A549 (cell line): ENCODE data around the gene BCOR. TPM values are rescaled to one million over a fixed set of nuclear protein-coding genes. Genes with fewer than 3 reads are reported as not detected.

Experiments
- ATAC-seq, 2 experiments: fragments of 200-7000 bp in 1 of 2; fragments of >200 bp in 1 of 2; cut with Nextera tagmentation in 1 of 2; cut with Tn5 transposase in 1 of 2; 3 replicates each; pipeline versions ENCODE4 v1.8.0 to v1.9.1; 2018 to 2020; ENCODE audit warnings: mild to moderate bottlenecking in 1 of 2, moderate library complexity in 1 of 2
- CTCF ChIA-PET: fragments of 300-600 bp; sonication (Branson Sonifier 250); formaldehyde crosslinking; extraction: SDS; loops from one replicate; lab custom pipeline; 2021; ENCODE audit warnings: antibody characterized with exemption, inconsistent platforms; lab: Yijun Ruan, JAX
- POLR2A ChIA-PET: fragments of 350-600 bp; formaldehyde crosslinking; extraction: SDS; loops from one replicate; lab custom pipeline; 2021; ENCODE audit warnings: antibody characterized with exemption, inconsistent platforms; lab: Yijun Ruan, JAX
- DNase-seq, 2 experiments: peaks; one replicate each; pipeline versions ENCODE4 v3.0.0 to v3.0.0-alpha.2; 2011 to 2016; ENCODE audit warnings: low read depth in 1 of 2, low spot score in 1 of 2
- FAIRE-seq: peaks from 2 replicates; lab custom pipeline; 2011; peaks lifted over from hg19 to GRCh38; lab: Jason Lieb, UNC
- H3K27ac ChIP-seq, 2 experiments: fragments of >200 bp; sonication (Bioruptor Twin); formaldehyde crosslinking; 3 replicates each; pipeline ENCODE4 v1.5.1; 2016 to 2017
- H3K4me1 ChIP-seq: fragments of >200 bp; sonication (Bioruptor Twin); formaldehyde crosslinking; 3 replicates; pipeline ENCODE4 v1.6.1; 2016
- H3K4me2 ChIP-seq: fragments of >200 bp; sonication (Bioruptor Twin); formaldehyde crosslinking; 3 replicates; pipeline ENCODE4 v1.6.1; 2016
- H3K4me3 ChIP-seq: fragments of >200 bp; sonication (Bioruptor Twin); formaldehyde crosslinking; 3 replicates; pipeline ENCODE4 v1.5.1; 2016
- H3K9me3 ChIP-seq: fragments of >200 bp; sonication (Bioruptor Twin); formaldehyde crosslinking; 3 replicates; pipeline ENCODE4 v1.6.1; 2016
- BHLHE40 ChIP-seq: IDR thresholded peaks from 2 replicates; pipeline ENCODE4 v1.6.1; 2012; ENCODE audit warnings: low read depth, low read length, inconsistent platforms
- CBX8 ChIP-seq: fragments of 200-600 bp; sonication (generic); IDR thresholded peaks from 2 replicates; pipeline ENCODE4 v1.6.1; 2016
- CEBPB ChIP-seq, 2 experiments: fragments of >200 bp in 1 of 2; sonication (Bioruptor Twin) in 1 of 2; formaldehyde crosslinking in 1 of 2; IDR thresholded peaks; 2 replicates each; pipeline ENCODE4 v1.6.1; 2012 to 2016
- CHD4 ChIP-seq: fragments of 200-600 bp; sonication (generic); IDR thresholded peaks from 2 replicates; pipeline ENCODE4 v1.6.1; 2016; ENCODE audit warnings: antibody characterized with exemption, mild to moderate bottlenecking, borderline replicate concordance
- EHF ChIP-seq: fragments of 250-450 bp; sonication (Bioruptor Pico); IDR thresholded peaks from 2 replicates; pipeline ENCODE4 v1.5.0; 2020; ENCODE audit warnings: mild to moderate bottlenecking
- EHMT2 ChIP-seq: fragments of 200-600 bp; sonication (generic); IDR thresholded peaks from 2 replicates; pipeline ENCODE4 v1.6.1; 2016; ENCODE audit warnings: antibody characterized with exemption, low read depth, mild to moderate bottlenecking, moderate library complexity
- ESRRA ChIP-seq: fragments of 150-350 bp; IDR thresholded peaks from 2 replicates; pipeline ENCODE4 v1.6.1; 2014; ENCODE audit warnings: mild to moderate bottlenecking, low read length, borderline replicate concordance
- FOSB ChIP-seq: fragments of 250-450 bp; sonication (Bioruptor Pico); IDR thresholded peaks from 2 replicates; pipeline ENCODE4 v1.5.0; 2020; ENCODE audit warnings: mild to moderate bottlenecking, moderate library complexity
- JUN ChIP-seq, 2 experiments: fragments of >200 bp; sonication (Bioruptor Twin); formaldehyde crosslinking; IDR thresholded peaks; 2 replicates in 1 of 2; 3 replicates in 1 of 2; pipeline ENCODE4 v1.6.1; 2016 to 2017
- JUNB ChIP-seq: fragments of >200 bp; sonication (Bioruptor Twin); formaldehyde crosslinking; IDR thresholded peaks from 2 replicates; pipeline ENCODE4 v1.6.1; 2016
- PHF8 ChIP-seq: fragments of 200-600 bp; sonication (generic); IDR thresholded peaks from 2 replicates; pipeline ENCODE4 v1.6.1; 2016; ENCODE audit warnings: low read depth, mild to moderate bottlenecking, antibody characterized with exemption, moderate library complexity, borderline replicate concordance
- RARB ChIP-seq: fragments of 250-450 bp; sonication (Bioruptor Pico); IDR thresholded peaks from 2 replicates; pipeline ENCODE4 v1.8.0; 2021; ENCODE audit warnings: mild to moderate bottlenecking, moderate library complexity
- RFX5 ChIP-seq: fragments of 450-650 bp; IDR thresholded peaks from 2 replicates; pipeline ENCODE4 v1.7.1; 2014; ENCODE audit warnings: antibody characterized with exemption, mild to moderate bottlenecking, moderate library complexity
- ZC3H11A ChIP-seq: fragments of 450-650 bp; IDR thresholded peaks from 2 replicates; pipeline ENCODE4 v1.6.1; 2014; ENCODE audit warnings: antibody characterized with exemption, mild to moderate bottlenecking
- ZNF302 ChIP-seq: fragments of 250-450 bp; sonication (Bioruptor Pico); IDR thresholded peaks from 2 replicates; pipeline ENCODE4 v1.9.0; 2021; ENCODE audit warnings: inconsistent platforms, mild to moderate bottlenecking, moderate library complexity
- ZSCAN20 ChIP-seq: fragments of 250-450 bp; sonication (Bioruptor Pico); IDR thresholded peaks from 2 replicates; pipeline ENCODE4 v1.8.0; 2022; ENCODE audit warnings: mild to moderate bottlenecking, moderate library complexity
- WGBS: methylation state at CpG from one replicate; pipeline ENCODE4 v1.1.6; 2017; ENCODE audit errors: missing lambda C conversion rate; 5-methylcytosine and 5-hydroxymethylcytosine counted together
- polyA plus RNA-seq, 4 experiments: library from polyadenylated mRNA; depleted of rRNA in 3 of 4; stranded (reverse); fragments of >200 nt; fragmentation: RNase III in 1 of 4; extraction: RNeasy Plus Mini Kit Qiagen cat#74134 plus additional on column Dnase treatment in 1 of 4; gene quantifications; 2 replicates in 3 of 4; 3 replicates in 1 of 4; pipeline ENCODE4 v1.2.3, GENCODE V29; 2011 to 2017
- TF ChIP-seq, protein P1 (sequence below): fragments of 200-600 bp; sonication (generic); IDR thresholded peaks from 2 replicates; pipeline ENCODE4 v1.6.1; 2016; ENCODE audit warnings: antibody characterized with exemption, mild to moderate bottlenecking, moderate library complexity
- TF ChIP-seq, protein P2 (sequence below): fragments of >200 bp; sonication (Bioruptor Twin); formaldehyde crosslinking; IDR thresholded peaks from 2 replicates; pipeline ENCODE4 v1.6.1; 2016
- TF ChIP-seq, protein P3 (sequence below): fragments of 150-350 bp; IDR thresholded peaks from 2 replicates; pipeline ENCODE4 v1.6.1; 2014; ENCODE audit warnings: low read depth, mild to moderate bottlenecking, low read length
- TF ChIP-seq, protein P4 (sequence below): fragments of >200 bp; sonication (Bioruptor Twin); formaldehyde crosslinking; IDR thresholded peaks from 3 replicates; pipeline ENCODE4 v1.5.1; 2016
- TF ChIP-seq, protein P5 (sequence below): fragments of 250-450 bp; sonication (Bioruptor Pico); IDR thresholded peaks from 2 replicates; pipeline ENCODE4 v1.5.0; 2020; ENCODE audit warnings: low read depth, mild to moderate bottlenecking, moderate library complexity

The BCOR gene
- polyA plus RNA-seq, 2 of the 4 experiments (the other 2 are of a cell fraction) = 12.2 to 12.6 TPM

DNA sequence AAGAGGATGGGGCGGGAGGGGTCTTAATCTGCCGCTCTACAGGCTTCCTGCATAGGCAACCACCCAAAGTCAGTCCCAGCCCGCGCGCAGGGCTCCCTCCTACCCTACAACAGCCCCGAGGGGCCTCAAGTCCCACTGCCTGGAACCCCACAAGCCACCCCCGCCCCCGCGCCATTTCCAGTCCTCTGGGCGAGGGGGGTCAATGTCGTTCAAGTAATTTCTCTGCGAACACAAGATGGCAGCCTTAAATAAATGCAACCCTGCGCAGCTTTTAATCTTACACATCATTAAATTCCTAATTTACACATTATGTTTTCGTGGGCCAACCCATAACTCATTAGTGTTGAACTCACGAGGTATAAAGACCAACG lies 92.9 kb downstream of the BCOR start (continued):
- TF ChIP-seq, protein P1, sequence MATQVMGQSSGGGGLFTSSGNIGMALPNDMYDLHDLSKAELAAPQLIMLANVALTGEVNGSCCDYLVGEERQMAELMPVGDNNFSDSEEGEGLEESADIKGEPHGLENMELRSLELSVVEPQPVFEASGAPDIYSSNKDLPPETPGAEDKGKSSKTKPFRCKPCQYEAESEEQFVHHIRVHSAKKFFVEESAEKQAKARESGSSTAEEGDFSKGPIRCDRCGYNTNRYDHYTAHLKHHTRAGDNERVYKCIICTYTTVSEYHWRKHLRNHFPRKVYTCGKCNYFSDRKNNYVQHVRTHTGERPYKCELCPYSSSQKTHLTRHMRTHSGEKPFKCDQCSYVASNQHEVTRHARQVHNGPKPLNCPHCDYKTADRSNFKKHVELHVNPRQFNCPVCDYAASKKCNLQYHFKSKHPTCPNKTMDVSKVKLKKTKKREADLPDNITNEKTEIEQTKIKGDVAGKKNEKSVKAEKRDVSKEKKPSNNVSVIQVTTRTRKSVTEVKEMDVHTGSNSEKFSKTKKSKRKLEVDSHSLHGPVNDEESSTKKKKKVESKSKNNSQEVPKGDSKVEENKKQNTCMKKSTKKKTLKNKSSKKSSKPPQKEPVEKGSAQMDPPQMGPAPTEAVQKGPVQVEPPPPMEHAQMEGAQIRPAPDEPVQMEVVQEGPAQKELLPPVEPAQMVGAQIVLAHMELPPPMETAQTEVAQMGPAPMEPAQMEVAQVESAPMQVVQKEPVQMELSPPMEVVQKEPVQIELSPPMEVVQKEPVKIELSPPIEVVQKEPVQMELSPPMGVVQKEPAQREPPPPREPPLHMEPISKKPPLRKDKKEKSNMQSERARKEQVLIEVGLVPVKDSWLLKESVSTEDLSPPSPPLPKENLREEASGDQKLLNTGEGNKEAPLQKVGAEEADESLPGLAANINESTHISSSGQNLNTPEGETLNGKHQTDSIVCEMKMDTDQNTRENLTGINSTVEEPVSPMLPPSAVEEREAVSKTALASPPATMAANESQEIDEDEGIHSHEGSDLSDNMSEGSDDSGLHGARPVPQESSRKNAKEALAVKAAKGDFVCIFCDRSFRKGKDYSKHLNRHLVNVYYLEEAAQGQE = no peak
- TF ChIP-seq BHLHE40 = no peak
- no peak for TF ChIP-seq CBX8
- TF ChIP-seq RFX5 = no peak
- TF ChIP-seq ZNF302 (CRISPR knock-in tag) = no peak
- TF ChIP-seq JUN (IDR thresholded peaks at IDR 0.05) = no peak
- TF ChIP-seq RARB (CRISPR knock-in tag) = no peak
- TF ChIP-seq JUNB = no peak
- TF ChIP-seq, protein P2, sequence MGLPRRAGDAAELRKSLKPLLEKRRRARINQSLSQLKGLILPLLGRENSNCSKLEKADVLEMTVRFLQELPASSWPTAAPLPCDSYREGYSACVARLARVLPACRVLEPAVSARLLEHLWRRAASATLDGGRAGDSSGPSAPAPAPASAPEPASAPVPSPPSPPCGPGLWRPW = no peak
- TF ChIP-seq, protein P3, sequence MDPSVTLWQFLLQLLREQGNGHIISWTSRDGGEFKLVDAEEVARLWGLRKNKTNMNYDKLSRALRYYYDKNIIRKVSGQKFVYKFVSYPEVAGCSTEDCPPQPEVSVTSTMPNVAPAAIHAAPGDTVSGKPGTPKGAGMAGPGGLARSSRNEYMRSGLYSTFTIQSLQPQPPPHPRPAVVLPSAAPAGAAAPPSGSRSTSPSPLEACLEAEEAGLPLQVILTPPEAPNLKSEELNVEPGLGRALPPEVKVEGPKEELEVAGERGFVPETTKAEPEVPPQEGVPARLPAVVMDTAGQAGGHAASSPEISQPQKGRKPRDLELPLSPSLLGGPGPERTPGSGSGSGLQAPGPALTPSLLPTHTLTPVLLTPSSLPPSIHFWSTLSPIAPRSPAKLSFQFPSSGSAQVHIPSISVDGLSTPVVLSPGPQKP = no peak
- no peak for TF ChIP-seq FOSB
- TF ChIP-seq, all 56 proteins: peak for 0

DNA sequence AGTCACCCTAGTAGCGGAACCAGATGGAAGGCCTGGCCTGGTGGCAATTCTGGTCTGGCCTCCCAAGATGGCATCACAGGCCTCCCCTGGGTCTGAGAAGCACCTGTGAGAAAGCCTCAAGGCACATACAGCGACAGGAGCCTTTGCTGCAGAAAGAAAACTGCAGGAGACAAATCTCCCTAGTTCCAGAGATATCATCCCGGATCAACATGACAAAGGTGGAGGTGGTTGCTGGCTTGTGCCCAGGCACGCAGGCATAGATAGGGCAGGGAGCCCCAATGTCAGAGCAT lies 93.6 kb downstream of the BCOR start:
- 100% methylated on average over 3 of the region's 4 CpGs for WGBS
- Histone ChIP-seq H3K4me3 (no peak overlapping the region), H3K4me2 (no peak overlapping the region), H3K9me3 (no peaks in the 10 kb centered on the region), H3K4me1 (0 out of 3 replicates have a peak, but pooled peaks cover 3% of the 10 kb centered on the region), H3K27ac (no peak overlapping the region; a peak in 1 of 6 replicates)
- ChIA-PET POLR2A (no interaction called here), CTCF (no interaction called here)
- TF ChIP-seq CHD4 (no peak), RARB (CRISPR knock-in tag) (no peak), ZC3H11A (no peak), ZSCAN20 (CRISPR knock-in tag) (no peak), CEBPB (IDR thresholded peaks at IDR 0.05) (no peak), CBX8 (no peak), ESRRA (no peak), PHF8 (no peak), EHMT2 (no peak), EHF (no peak)
- TF ChIP-seq, protein P4, sequence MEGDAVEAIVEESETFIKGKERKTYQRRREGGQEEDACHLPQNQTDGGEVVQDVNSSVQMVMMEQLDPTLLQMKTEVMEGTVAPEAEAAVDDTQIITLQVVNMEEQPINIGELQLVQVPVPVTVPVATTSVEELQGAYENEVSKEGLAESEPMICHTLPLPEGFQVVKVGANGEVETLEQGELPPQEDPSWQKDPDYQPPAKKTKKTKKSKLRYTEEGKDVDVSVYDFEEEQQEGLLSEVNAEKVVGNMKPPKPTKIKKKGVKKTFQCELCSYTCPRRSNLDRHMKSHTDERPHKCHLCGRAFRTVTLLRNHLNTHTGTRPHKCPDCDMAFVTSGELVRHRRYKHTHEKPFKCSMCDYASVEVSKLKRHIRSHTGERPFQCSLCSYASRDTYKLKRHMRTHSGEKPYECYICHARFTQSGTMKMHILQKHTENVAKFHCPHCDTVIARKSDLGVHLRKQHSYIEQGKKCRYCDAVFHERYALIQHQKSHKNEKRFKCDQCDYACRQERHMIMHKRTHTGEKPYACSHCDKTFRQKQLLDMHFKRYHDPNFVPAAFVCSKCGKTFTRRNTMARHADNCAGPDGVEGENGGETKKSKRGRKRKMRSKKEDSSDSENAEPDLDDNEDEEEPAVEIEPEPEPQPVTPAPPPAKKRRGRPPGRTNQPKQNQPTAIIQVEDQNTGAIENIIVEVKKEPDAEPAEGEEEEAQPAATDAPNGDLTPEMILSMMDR = no peak
- TF ChIP-seq, protein P5, sequence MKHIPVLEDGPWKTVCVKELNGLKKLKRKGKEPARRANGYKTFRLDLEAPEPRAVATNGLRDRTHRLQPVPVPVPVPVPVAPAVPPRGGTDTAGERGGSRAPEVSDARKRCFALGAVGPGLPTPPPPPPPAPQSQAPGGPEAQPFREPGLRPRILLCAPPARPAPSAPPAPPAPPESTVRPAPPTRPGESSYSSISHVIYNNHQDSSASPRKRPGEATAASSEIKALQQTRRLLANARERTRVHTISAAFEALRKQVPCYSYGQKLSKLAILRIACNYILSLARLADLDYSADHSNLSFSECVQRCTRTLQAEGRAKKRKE = no peak
- ATAC-seq (no peak), FAIRE-seq (no peak), DNase-seq (no peak)
